CD4-positive, alpha-beta T cell treated with Interleukin-21 for 1 hour (primary cell): ENCODE data around the gene SMOC2.

Experiments used
- DNase-seq: peaks from one replicate; pipeline ENCODE4 v3.0.0-alpha.2; 2020

Gene SMOC2

GRCh38 chr6:168636147-168637004 is 195.4 kb downstream of the SMOC2 start:
- no peak for DNase-seq

- DNase-seq = no peak
Measured at GRCh38 chr6:168637834-168638233, 196.8 kb downstream of the SMOC2 start.

GRCh38 chr6:168638468-168639271 is 197.7 kb downstream of the SMOC2 start:
- DNase-seq = no peak

- no peak for DNase-seq
Measured at GRCh38 chr6:168640181-168640580, 199.2 kb downstream of the SMOC2 start.

GRCh38 chr6:168640768-168641167 is 199.8 kb downstream of the SMOC2 start:
- DNase-seq = no peak

- DNase-seq = no peak
Measured at GRCh38 chr6:168641446-168641845, 200.5 kb downstream of the SMOC2 start.

GRCh38 chr6:168643401-168643800 is 202.4 kb downstream of the SMOC2 start:
- DNase-seq = no peak

- DNase-seq = no peak
Measured at GRCh38 chr6:168645326-168645725, 204.3 kb downstream of the SMOC2 start.

- no peak for DNase-seq
Measured at GRCh38 chr6:168647271-168647670, 206.3 kb downstream of the SMOC2 start.

- no peak for DNase-seq
Measured at GRCh38 chr6:168648240-168649125, 207.5 kb downstream of the SMOC2 start.

- no peak for DNase-seq
Measured at GRCh38 chr6:168649209-168649608, 208.2 kb downstream of the SMOC2 start.

- no peak for DNase-seq
Measured at GRCh38 chr6:168650671-168651111, 209.7 kb downstream of the SMOC2 start.

GRCh38 chr6:168655462-168656152 is 214.6 kb downstream of the SMOC2 start:
- DNase-seq = no peak

- DNase-seq = no peak
Measured at GRCh38 chr6:168658059-168658458, 217.1 kb downstream of the SMOC2 start.

GRCh38 chr6:168660400-168660945 is 219.5 kb downstream of the SMOC2 start:
- no peak for DNase-seq

- DNase-seq = no peak
Measured at GRCh38 chr6:168662301-168662936, 221.4 kb downstream of the SMOC2 start.

- no peak for DNase-seq
Measured at GRCh38 chr6:168663041-168663440, 222.1 kb downstream of the SMOC2 start.

- DNase-seq = no peak
Measured at GRCh38 chr6:168664956-168665355, 224.0 kb downstream of the SMOC2 start.

- no peak for DNase-seq
Measured at GRCh38 chr6:168666170-168666569, 225.2 kb downstream of the SMOC2 start.

GRCh38 chr6:168666699-168667427 is 225.9 kb downstream of the SMOC2 start:
- DNase-seq = no peak

GRCh38 chr6:168667428-168667805 is 226.4 kb downstream of the SMOC2 start:
- DNase-seq = no peak
